HG03460 (cell line): ENCODE data around the gene GNLY.
"Not testable (repeated sequence)": the region's sequence is repeated elsewhere in the genome, so short reads cannot be mapped to it uniquely, and the experiment has no call there.

Source experiments
- ATAC-seq: cut with Tn5 transposase; IDR thresholded peaks from one replicate; pipeline ENCODE4 v1.9.1; 2021; ENCODE audit not compliant: unreplicated experiment

GNLY gene

GRCh38 chr2:85706599-85707296 is 12.6 kb downstream of the GNLY start:
- no peak for ATAC-seq

GRCh38 chr2:85707304-85707703 is 13.1 kb downstream of the GNLY start:
- no peak for ATAC-seq

- ATAC-seq = no peak
Observed at GRCh38 chr2:85708641-85709040, 14.5 kb downstream of the GNLY start.

GRCh38 chr2:85709401-85709811 is 15.2 kb downstream of the GNLY start:
- ATAC-seq = no peak

GRCh38 chr2:85710687-85711577 is 16.8 kb downstream of the GNLY start:
- ATAC-seq = no peak

GRCh38 chr2:85711578-85712060 is 17.5 kb downstream of the GNLY start:
- ATAC-seq = no peak

- no peak for ATAC-seq
Observed at GRCh38 chr2:85712336-85712735, 18.2 kb downstream of the GNLY start.

- no peak for ATAC-seq
Observed at GRCh38 chr2:85712849-85713612, 18.9 kb downstream of the GNLY start.

- ATAC-seq = no peak
Observed at GRCh38 chr2:85713836-85714235, 19.7 kb downstream of the GNLY start.

- not testable (repeated sequence) for ATAC-seq
Observed at GRCh38 chr2:85714421-85714820, 20.3 kb downstream of the GNLY start.

GRCh38 chr2:85714841-85715240 is 20.7 kb downstream of the GNLY start:
- ATAC-seq = no peak

- no peak for ATAC-seq
Observed at GRCh38 chr2:85716346-85716914, 22.3 kb downstream of the GNLY start.

- no peak for ATAC-seq
Observed at GRCh38 chr2:85717308-85718008, 23.3 kb downstream of the GNLY start.

- ATAC-seq = no peak
Observed at GRCh38 chr2:85718009-85718391, 23.8 kb downstream of the GNLY start.

- no peak for ATAC-seq
Observed at GRCh38 chr2:85718885-85719492, 24.8 kb downstream of the GNLY start.

- no peak for ATAC-seq
Observed at GRCh38 chr2:85719609-85720240, 25.6 kb downstream of the GNLY start.

GRCh38 chr2:85720533-85720932 is 26.4 kb downstream of the GNLY start:
- no peak for ATAC-seq

GRCh38 chr2:85721641-85722040 is 27.5 kb downstream of the GNLY start:
- ATAC-seq = no peak

GRCh38 chr2:85722519-85722918 is 28.4 kb downstream of the GNLY start:
- no peak for ATAC-seq
